HG03565 (cell line): ENCODE measurements around the gene GPER1.

Experiments used
- ATAC-seq: cut with Tn5 transposase; IDR thresholded peaks from one replicate; pipeline ENCODE4 v1.9.1; 2021; ENCODE audit warnings: mild to moderate bottlenecking, moderate library complexity; ENCODE audit not compliant: unreplicated experiment

Gene GPER1

DNA sequence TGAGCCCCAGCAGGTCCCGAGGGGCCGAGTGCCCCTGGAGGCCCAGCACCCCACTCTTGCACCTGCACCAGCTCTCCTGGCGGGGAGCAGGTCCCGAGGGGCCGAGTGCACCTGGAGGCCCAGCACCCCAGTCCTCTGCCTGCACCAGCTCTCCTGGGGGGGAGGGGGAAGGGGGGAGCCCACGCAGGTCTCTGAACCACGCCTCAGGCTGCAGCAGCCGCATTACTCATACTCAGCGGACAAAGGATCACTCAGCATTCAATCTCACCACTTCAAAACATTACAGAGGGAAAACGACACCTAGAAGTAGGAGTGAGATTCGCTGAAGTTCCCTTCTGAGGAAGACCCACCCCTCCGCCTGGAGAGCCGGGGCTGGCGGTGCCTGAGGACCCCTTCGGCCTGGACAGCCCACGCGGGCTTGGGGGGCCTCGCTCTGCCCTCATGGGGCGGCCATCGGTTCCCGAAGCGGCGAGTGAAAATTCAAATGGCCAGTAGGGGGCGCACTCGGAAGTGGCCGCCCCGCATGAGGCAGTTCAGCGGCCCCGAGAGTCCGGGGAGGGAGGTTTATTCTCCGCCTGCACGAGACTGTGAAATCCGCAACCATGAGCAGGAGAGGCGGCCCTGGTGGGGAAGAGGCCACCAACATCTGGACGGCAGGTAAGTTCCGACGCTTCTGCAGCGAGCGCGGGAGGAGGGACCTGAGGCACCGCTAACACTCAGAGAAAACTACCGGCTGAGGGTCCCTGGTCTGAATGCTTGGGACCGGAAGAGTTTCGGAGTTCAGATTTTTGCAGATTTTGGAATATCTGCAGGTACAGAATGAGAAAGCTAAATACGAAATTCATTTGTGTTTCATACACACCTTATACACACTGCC, 1.1 kb upstream of the GPER1 start:
- ATAC-seq: peak; percentile 56

DNA sequence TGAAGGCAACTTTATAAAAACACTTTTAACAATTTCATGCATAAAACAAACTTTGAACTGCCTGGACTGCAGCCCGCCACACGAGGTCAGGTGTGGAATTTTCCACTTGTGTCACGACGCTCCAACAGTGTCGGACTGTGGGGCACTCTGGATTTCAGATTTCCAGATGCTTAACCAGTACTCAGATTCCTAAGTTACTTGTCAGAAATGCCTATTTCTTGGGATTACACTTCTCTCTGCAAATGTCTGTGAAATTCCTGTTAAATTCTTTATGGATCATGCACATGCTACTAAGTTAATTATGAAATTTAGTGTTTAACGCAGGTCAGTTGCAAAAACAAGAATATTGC, 473 bp upstream of the GPER1 start:
- ATAC-seq: no peak

DNA sequence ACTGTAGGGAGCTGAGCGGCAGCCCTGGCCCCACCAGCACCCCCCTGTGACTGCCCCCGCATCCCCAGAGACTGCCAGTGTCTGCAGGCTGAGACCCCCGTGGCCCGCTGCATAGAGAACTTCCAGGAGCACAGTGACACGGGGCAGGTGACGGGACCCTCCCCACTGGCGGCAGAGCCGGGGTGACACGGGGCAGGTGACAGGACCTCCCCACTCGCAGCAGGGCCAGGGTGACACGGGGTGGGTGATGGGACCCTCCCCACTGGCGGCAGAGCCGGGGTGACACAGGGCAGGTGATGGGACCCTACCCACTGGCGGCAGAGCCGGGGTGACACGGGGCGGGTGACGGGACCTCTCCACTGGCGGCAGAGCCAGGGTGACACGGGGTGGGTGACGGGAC, 2.3 kb downstream of the GPER1 start:
- no peak for ATAC-seq

DNA sequence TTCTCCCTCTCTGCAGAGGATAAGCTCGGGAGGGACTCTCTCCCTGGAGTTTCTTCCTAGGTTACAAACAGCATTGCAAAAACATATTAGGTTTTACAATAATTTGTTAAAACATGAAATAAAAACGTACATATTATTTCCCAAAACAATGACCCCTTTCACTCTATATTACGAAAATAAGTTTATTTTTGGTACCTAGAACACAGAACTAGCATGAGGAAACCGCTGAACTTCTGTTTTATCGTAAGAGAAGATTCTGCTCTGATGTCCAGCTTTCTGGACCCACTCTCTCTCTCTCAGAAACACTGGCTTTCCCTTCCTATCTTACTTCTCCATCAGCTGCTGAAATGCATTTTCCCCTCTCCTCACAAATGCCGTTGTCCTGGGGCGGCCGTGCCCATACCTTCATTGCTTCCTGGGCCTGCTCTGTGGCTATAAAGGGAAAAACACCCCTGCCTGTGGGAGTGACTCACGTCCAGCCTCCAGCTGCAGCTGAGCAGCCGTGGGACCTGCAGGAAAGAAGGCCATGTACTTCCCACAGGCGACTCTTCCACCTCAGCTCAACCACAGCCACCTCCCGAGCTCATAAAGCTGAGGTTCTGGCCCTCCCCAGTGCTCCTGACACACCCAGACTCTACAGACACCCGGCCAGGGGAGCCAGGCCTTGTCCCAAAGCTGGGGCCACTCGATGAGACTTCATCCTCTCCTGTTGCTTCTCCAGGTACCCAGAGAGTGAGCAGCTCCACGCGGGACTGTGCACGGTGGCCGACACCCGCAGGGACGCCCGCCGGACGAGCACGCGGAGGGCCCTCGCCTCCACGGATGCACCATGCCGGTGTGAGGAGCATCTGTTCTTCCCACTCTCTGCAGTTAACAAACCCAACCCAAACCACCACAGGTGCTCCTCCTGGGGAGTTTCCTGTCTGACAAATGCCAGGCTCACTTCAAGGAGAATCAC, 3.1 kb downstream of the GPER1 start:
- ATAC-seq: no peak

DNA sequence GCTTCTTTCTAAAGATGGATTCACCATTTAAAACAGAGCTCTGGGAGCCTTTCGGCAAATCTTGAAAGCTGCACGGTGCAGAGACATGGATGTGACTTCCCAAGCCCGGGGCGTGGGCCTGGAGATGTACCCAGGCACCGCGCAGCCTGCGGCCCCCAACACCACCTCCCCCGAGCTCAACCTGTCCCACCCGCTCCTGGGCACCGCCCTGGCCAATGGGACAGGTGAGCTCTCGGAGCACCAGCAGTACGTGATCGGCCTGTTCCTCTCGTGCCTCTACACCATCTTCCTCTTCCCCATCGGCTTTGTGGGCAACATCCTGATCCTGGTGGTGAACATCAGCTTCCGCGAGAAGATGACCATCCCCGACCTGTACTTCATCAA, 3.7 kb downstream of the GPER1 start:
- ATAC-seq: no peak

DNA sequence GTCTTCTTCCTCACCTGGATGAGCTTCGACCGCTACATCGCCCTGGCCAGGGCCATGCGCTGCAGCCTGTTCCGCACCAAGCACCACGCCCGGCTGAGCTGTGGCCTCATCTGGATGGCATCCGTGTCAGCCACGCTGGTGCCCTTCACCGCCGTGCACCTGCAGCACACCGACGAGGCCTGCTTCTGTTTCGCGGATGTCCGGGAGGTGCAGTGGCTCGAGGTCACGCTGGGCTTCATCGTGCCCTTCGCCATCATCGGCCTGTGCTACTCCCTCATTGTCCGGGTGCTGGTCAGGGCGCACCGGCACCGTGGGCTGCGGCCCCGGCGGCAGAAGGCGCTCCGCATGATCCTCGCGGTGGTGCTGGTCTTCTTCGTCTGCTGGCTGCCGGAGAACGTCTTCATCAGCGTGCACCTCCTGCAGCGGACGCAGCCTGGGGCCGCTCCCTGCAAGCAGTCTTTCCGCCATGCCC, 4.3 kb downstream of the GPER1 start:
- no peak for ATAC-seq

DNA sequence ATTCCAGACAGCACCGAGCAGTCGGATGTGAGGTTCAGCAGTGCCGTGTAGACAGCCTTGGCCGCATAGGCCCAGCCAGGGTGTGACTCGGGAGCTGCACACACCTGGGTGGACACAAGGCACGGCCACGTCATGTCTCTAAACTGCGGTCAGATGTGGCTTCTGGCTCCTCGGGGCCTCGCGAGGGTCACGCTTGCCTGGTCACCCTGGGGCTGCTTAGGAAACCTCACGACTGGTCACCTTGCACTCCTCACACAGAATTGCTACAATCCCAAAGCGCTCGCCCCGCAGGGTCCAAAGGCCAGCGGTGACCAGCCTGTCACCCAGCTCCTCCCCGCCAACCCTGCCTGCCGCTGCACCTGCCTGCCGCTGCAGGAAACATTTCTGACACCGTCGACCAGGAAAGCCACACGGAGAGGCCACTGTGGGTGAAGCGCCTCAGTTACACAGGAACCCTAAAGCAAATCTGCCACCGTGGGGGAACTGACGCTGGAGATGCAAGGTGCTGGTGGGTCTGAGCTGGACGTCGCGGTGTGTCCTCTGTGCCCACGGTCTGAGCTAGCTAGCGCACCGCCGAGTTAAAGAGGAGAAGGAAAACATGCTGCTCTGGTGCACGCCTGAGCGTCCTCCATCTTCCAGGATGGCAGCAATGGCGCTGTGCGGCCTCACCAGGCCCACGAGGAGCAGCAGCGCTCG, 5.0 kb downstream of the GPER1 start:
- no peak for ATAC-seq

DNA sequence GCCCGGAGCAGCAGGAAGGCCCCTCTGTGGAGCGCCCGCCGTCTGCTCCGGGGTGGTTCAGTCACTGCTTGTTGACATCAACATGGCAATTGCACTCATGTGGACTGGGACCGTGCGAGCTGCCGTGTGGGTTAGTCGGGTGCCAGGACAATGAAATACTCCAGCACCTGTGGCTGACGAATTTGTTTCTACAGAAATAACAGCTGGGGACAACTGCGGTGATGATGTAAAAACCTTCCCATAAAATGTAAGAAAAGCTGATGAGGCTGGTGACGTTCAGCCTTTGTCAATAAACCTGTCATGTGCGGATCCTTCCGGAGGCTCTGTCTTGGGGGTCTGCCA, 5.6 kb downstream of the GPER1 start:
- ATAC-seq: no peak

DNA sequence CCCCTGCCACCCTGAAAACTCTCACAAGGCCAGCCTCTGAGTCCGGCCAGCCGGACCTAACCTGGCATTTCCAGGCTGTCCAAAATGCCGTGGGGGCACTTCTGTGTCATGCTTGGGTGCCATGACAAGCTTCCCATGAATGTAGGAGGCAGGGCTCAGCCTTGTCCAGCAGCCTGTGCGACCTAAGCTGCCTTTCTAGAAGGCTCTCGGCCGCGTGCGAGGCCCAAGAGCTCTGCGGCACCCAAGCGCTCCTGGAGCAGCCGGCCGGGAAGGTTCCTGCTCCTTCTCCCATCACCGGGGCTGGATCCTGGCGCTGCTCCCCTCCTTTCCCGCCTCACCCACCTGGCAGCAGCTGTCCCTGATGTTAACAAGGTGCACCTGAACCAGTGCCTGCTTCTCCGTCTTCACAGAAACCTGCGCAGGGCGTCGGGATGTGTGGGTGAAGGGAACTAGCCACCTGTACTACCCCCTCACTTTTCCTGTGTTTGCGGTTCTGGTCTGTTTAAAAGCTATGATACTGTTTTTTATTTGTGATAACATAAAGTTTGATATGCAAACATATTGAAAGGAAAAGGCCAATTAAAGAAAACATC, 6.1 kb downstream of the GPER1 start:
- ATAC-seq: no peak

DNA sequence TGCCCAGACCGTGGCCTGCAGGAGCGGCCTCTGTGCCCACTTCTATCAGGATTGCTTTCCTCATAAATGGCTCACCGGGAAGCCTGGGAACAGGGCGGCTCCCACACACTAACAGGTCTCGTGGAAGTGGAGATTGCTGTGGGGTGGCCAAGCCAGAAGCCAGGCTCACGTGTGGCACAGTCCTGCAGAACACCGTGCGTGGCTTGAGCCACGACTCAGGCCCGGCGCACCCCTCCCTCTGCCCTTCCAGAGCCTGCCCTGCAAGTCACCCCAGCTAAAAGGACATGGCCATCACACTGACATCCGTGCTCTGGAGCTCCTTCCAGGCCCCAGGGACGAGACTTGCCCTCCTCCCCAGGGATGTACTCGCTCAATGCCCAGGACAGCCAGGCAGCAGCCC, 7.0 kb downstream of the GPER1 start:
- no peak for ATAC-seq

DNA sequence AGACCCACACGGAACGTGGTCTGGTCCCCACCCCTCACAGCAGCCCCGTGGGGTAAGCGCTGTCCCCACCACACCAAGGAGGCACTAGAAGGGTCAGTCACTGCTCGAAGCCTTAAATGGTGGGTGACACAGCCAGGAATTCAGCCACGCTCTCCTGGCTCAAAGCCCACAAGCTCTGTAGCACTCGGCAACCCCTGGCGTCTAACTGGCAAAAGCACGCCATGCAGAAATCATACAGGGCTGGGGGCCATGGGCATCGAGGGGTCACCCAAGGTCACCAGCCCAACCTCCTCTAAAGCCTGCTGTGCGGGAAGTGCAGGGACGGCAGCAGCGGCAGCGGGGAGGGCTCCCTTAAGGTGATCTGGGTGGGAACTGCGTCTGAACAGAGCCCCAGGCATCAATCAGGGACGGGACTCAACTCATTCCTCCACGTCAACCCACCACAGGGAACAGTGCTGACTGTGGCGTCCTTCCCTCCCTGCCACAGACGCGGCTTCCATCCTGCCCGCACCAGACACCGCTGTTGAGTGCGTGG, 7.8 kb downstream of the GPER1 start:
- ATAC-seq: no peak

DNA sequence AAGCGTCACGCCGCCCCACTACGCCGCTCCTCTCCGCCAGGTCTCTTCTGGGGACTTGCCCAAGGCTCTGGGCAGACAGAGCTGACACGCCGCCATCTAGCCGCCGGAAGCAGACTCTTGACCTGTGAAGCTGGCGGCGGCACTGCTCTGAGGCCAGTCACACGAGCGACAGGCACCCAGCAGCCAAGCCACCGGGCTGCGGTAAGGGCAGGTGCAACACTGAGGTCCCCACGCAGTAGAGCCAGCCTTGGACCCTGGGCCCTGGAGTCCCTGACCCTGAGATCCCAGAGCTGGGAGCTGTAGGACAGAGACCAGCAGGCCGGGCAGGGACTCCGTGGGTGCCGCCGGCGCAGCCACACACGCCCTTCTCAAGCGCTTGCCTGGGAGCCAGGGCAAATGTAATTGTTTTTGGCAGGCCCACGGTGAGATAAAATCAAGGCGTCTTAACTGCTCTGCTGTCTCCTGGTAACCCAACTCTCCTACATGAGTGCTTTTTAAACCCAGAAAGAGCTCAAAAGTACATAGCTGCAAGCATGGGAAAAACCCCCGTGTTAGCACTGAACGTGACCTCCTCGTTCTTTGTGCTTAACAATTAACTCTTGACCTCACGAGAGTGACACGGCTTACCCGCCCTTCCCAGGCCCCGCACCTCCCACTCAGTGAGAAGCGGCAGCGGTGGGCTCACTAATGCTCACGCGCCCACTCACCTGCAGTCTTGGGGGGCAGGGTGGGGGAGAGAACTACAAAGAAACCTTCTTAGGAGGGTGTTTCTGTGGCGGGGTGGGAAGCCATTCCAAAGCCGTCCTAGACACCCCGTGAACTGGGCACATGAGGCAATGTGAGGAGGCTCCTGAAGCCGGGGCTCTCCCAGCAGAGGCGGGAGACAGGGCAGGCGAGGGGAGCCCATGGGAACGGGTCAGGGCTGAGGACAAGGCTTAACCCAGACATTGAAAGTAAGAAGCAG, 8.5 kb downstream of the GPER1 start:
- no peak for ATAC-seq

DNA sequence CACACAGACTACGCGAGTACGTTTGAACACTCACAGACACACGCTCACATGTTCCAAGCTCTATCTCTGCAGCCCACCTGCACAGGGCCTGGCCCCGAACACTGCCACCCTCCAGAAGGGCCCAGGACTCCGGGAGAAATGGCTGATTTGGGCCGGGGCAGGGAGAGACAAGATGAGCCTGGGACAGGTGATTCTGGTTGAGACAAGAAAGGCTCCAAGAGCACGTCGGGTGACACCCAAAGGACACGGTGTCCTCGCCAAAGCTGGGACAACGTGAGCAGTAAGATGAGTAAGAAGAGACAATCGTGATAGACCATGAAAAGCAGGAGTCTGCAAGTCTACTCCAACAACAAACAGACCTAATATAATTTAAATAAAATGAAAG, 9.2 kb downstream of the GPER1 start:
- no peak for ATAC-seq

DNA sequence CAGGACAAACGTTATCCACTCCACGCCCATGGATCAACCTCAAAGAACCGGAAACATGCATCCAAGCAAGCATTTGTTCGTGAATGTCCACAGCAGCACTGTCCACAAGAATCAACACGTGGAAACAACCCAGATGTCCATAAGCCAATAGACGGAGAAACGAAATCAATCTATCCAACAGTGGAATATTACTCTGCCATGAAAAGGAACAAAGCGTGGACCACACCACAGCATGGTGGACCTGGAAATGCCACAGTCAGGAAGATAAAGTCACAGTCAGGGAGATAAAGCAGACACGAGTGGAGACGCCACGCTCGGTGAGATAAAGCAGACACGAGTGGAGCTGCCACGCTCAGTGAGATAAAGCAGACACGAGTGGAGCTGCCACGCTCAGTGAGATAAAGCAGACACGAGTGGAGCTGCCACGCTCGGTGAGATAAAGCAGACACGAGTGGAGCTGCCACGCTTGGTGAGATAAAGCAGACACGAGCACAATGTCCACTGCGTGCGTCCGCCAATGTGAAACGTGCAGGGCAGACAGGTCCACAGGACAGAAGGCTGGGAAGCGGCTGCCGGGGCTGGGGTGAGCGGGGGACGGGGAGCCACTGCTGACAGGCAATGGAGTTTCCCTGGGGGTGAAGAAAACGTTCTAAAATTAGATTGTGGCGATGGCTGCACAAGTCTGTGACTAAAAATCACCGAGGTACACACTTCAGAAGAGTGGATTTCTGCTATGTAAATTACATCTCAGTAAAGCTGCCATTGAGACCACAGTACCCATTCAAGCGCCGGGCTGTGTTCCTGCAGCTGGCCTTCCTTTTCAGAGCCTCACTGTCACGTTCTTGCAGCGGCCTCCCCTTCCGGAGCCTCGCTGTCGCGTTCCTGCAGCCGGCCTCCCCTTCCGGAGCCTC, 10.6 kb downstream of the GPER1 start:
- ATAC-seq: no peak

DNA sequence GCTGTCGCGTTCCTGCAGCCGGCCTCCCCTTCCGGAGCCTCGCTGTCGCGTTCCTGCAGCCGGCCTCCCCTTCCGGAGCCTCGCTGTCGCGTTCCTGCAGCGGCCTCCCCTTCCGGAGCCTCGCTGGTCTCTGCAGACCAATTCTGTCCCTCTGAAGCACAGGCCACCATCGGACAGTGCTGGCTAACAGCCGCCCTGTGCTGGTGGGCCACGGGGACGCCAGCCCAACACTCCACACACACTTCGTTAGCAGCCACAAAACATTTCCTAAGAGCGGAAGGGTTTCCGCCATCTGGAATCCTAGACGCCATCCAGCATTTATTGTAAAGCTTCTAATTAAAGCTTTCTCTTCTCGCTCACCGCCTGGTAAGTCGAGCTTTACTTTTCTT, 11.2 kb downstream of the GPER1 start:
- ATAC-seq: no peak

DNA sequence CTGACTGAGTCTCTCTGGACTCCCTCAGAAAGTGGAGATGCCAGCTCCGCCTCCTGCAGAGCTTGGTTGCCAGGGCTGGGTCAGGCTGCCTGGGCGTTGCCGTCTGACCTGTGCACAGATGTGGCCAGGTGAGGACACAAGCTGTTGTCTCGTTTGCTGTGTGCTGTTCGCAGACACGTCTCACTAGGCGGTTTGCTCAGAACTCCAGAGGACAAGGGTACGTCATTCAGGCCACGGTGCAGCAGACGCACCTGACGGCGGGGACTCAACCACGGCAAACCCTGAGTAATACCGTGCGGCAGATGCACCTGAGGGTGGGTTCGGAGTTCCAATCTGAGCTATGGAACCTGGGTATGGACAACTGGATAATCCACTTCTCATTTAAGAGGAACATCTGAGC, 11.7 kb downstream of the GPER1 start:
- no peak for ATAC-seq

DNA sequence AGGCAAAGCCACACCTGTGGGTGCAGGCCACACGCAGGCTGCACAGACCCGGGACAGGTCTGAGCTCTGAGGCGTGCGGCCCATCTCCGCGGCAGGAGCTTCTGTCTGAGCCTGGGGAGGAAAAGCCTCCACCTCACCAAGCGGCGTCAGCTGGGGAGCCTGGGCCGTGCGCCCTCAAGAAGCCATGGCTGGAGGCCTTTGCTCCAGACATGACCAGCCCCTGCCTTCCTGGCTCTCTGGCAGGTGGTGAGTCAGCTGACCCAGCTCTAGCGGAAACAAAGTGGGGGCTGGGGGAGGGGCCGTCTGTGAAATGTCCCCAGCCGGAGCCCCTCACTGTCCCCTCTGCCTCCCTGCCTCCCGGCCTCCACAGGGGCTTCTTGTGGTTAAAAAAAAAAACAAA, 12.5 kb downstream of the GPER1 start:
- ATAC-seq: no peak

DNA sequence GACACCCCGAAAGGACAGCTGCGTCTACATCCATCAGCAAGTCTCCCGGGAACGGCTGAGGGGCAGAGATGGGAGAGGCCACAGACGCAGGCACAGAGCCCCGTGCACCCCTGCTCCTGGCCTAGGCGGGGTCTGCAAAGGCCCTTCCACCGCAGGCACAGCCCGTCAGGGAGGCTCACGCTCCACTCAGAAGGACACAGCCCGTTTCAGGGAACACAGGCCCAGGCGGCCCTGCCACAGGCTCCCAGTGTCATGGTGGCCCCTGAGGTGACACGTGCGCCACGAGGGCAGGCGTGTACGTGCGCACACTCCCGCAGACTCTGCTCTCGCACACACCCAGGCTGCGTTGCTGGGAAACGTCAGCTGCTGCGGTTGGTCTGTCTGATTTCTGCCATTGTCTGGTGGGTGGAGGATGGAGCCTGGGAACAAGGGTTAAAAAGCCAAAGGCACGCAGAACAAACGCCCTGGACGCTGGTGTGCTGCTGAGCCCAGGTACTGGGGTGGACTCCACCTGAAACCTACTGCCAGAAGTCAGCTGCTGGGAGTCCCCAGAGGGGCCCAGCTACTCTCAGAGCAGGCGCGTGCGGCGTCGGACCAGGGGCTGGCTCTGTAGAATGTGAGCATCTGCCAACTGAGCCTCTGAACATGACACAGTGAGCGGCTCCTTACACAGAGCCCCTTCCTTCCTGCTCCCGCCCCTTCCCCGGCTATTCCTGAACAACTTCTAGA, 13.1 kb downstream of the GPER1 start:
- no peak for ATAC-seq
